HG03457 (cell line): Measurements from ENCODE around the gene CAMKMT.

Experiments used
- ATAC-seq: cut with Tn5 transposase; IDR thresholded peaks from one replicate; pipeline ENCODE4 v1.9.1; 2021; ENCODE audit warnings: moderate number of reproducible peaks; ENCODE audit not compliant: unreplicated experiment

CAMKMT gene

GRCh38 chr2:44443517-44443916, 81.8 kb downstream of the CAMKMT start:
- ATAC-seq, result no peak

GRCh38 chr2:44444881-44445280, 83.1 kb downstream of the CAMKMT start:
- ATAC-seq, result no peak

GRCh38 chr2:44448860-44449527, 87.2 kb downstream of the CAMKMT start:
- ATAC-seq, result no peak

- ATAC-seq, result no peak
These were observed 88.3 kb downstream of the CAMKMT start for GRCh38 chr2:44450082-44450481.

- no peak for ATAC-seq
These were observed 89.1 kb downstream of the CAMKMT start for GRCh38 chr2:44450806-44451205.

GRCh38 chr2:44452069-44452583, 90.4 kb downstream of the CAMKMT start:
- no peak for ATAC-seq

GRCh38 chr2:44453259-44453658, 91.5 kb downstream of the CAMKMT start:
- ATAC-seq, result no peak

GRCh38 chr2:44455877-44456276, 94.1 kb downstream of the CAMKMT start:
- no peak for ATAC-seq

- ATAC-seq, result no peak
These were observed 95.2 kb downstream of the CAMKMT start for GRCh38 chr2:44456946-44457345.

- ATAC-seq, result no peak
These were observed 98.0 kb downstream of the CAMKMT start for GRCh38 chr2:44459739-44460138.

- no peak for ATAC-seq
These were observed 101.4 kb downstream of the CAMKMT start for GRCh38 chr2:44462934-44463849.

GRCh38 chr2:44464437-44464836, 102.7 kb downstream of the CAMKMT start:
- ATAC-seq, result no peak

GRCh38 chr2:44470151-44470550, 108.4 kb downstream of the CAMKMT start:
- no peak for ATAC-seq

- ATAC-seq, result no peak
These were observed 116.1 kb downstream of the CAMKMT start for GRCh38 chr2:44477657-44478414.

- ATAC-seq, result peak; percentile 89
These were observed 117.6 kb downstream of the CAMKMT start for GRCh38 chr2:44479127-44479887.

- no peak for ATAC-seq
These were observed 118.3 kb downstream of the CAMKMT start for GRCh38 chr2:44480068-44480467.

GRCh38 chr2:44487052-44487451, 125.3 kb downstream of the CAMKMT start:
- no peak for ATAC-seq

GRCh38 chr2:44490726-44491125, 129.0 kb downstream of the CAMKMT start:
- ATAC-seq, result no peak

- no peak for ATAC-seq
These were observed 132.3 kb downstream of the CAMKMT start for GRCh38 chr2:44494006-44494405.

GRCh38 chr2:44495035-44495434, 133.3 kb downstream of the CAMKMT start:
- ATAC-seq, result no peak
